PC-9 (cell line): ENCODE measurements around the gene SNX9. TPM values are rescaled to one million over a fixed set of nuclear protein-coding genes. Genes with fewer than 3 reads are reported as not detected.

Experiments
- BruUV-seq: library from RNA; stranded (reverse); fragments of 400-500 nt; replicated peaks from 2 replicates; lab custom pipeline; 2021; lab: Mats Ljungman, UMichigan
- CTCF ChIA-PET: fragments of 300-600 bp; sonication (Branson Sonifier 250); formaldehyde crosslinking; loops from one replicate; lab custom pipeline; 2022; ENCODE audit warnings: antibody characterized with exemption; lab: Charles Lee
- POLR2A ChIA-PET: fragments of 300-600 bp; sonication (Branson Sonifier 250); formaldehyde crosslinking; loops from one replicate; lab custom pipeline; 2022; ENCODE audit warnings: antibody characterized with exemption; ENCODE audit not compliant: unreplicated experiment; lab: Charles Lee
- DNase-seq, 2 experiments: peaks; one replicate each; pipeline versions ENCODE4 v3.0.0 to v3.0.0-alpha.2; 2015 to 2022; ENCODE audit warnings: mixed read lengths in 1 of 2
- H2AFZ ChIP-seq: fragments of 200-600 bp; sonication (generic); 2 replicates; pipeline ENCODE4 v1.8.1; 2017; ENCODE audit warnings: antibody characterized with exemption
- H3F3A ChIP-seq: fragments of 200-600 bp; sonication (generic); 2 replicates; pipeline ENCODE4 v1.8.1; 2017; ENCODE audit warnings: antibody characterized with exemption, mild to moderate bottlenecking, low read depth; ENCODE audit not compliant: insufficient read depth
- H3K27ac ChIP-seq: fragments of 200-600 bp; sonication (generic); 2 replicates; pipeline ENCODE4 v1.6.1; 2016; ENCODE audit warnings: mixed run types
- H3K27me3 ChIP-seq: fragments of 200-600 bp; sonication (generic); 2 replicates; pipeline ENCODE4 v1.6.1; 2016; ENCODE audit warnings: low read depth, mixed run types; ENCODE audit not compliant: insufficient read depth
- H3K36me3 ChIP-seq: fragments of 200-600 bp; sonication (generic); 2 replicates; pipeline ENCODE4 v1.6.1; 2016; ENCODE audit warnings: low read depth, mixed run types
- H3K4me1 ChIP-seq: fragments of 200-600 bp; sonication (generic); replicated peaks from 2 replicates; pipeline ENCODE4 v1.6.1; 2016; ENCODE audit warnings: mixed run types; ENCODE audit not compliant: insufficient read depth
- H3K4me2 ChIP-seq: fragments of 200-600 bp; sonication (generic); 2 replicates; pipeline ENCODE4 v1.6.1; 2017; ENCODE audit warnings: mixed run types
- H3K4me3 ChIP-seq: fragments of 200-600 bp; sonication (generic); 2 replicates; pipeline ENCODE4 v1.6.1; 2016; ENCODE audit warnings: mixed run types
- H3K79me2 ChIP-seq: fragments of 200-600 bp; sonication (generic); 2 replicates; pipeline ENCODE4 v1.6.1; 2017; ENCODE audit warnings: low read depth, mixed run types
- H3K9me2 ChIP-seq: fragments of 200-600 bp; sonication (generic); 2 replicates; pipeline ENCODE4 v1.8.1; 2017; ENCODE audit warnings: mild to moderate bottlenecking; ENCODE audit not compliant: insufficient read depth
- H3K9me3 ChIP-seq: fragments of 200-600 bp; sonication (generic); 2 replicates; pipeline ENCODE4 v1.8.1; 2016; ENCODE audit warnings: low read depth; ENCODE audit not compliant: insufficient read depth
- H4K20me1 ChIP-seq: fragments of 200-600 bp; sonication (generic); 2 replicates; pipeline ENCODE4 v1.8.1; 2017; ENCODE audit not compliant: insufficient read depth
- EZH2 ChIP-seq: fragments of 200-600 bp; sonication (generic); IDR thresholded peaks from 2 replicates; pipeline ENCODE4 v1.8.0; 2017; ENCODE audit warnings: antibody characterized with exemption, low read depth
- intact Hi-C: fragments of 100-400 bp; cut with micrococcal nuclease; formaldehyde crosslinking; loops from one replicate; pipeline ENCODE4 v1.10.0; 2022; ENCODE audit not compliant: unreplicated experiment
- total RNA-seq: library from RNA; stranded (reverse); gene quantifications from 2 replicates; pipeline ENCODE4 v1.2.3, GENCODE V29; 2021
- TF ChIP-seq, protein P1 (sequence below): fragments of 200-600 bp; sonication (generic); conservative IDR thresholded peaks from 2 replicates; pipeline ENCODE4 v1.6.1; 2017; ENCODE audit warnings: mixed run types, antibody characterized with exemption, mild to moderate bottlenecking, moderate library complexity

SNX9 gene
- total RNA-seq, 1 experiment from 2014 or later: 25.0 TPM

DNA sequence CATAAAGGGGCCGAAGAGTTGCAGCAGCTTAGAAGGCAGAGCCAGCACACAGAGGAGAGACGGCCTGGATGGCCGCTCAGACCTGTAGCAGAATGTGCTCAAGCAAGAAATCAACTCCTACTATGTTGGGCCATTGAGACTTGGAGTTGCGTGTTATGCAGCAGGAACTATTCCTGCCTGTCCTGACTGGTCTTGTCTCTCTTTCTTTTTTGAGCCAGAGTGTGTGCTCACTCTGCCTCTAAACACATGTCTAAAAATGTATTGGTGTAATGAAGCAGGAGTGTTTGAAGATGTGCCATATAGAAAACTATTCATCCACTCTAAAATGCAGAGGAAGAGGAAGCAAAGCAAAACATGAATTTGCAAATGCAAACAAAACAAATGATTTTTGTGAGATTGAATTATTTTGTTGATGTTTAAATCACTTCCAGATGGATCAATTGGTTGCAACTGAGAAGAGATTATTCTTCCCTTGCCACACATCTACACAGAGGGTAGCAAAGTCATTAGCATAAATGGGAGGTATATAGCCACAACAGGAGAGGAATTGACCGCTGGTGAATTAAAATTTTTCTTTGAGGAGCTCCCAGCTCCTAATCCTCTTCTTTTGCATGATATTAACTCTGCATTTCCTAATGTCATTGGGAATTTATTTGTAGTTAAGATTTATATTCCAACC lies 138.2 kb downstream of the SNX9 start:
- Histone ChIP-seq H3F3A (no peaks in the 10 kb centered on the region), H3K4me1 (no peaks in the 10 kb centered on the region), H3K36me3 (no peaks in the 10 kb centered on the region), H4K20me1 (no peaks in the 10 kb centered on the region), H3K27me3 (no peaks in the 10 kb centered on the region), H3K9me3 (peaks cover 17% of the 10 kb centered on the region; the same call in 1 of the 2 replicates), H2AFZ (no peak overlapping the region), H3K4me3 (no peak overlapping the region), H3K9me2 (no peaks in the 10 kb centered on the region), H3K79me2 (no peaks in the 10 kb centered on the region), H3K4me2 (no peak overlapping the region), H3K27ac (no peak overlapping the region)
- DNase-seq: no peak
- ChIA-PET CTCF (no interaction called here), POLR2A (no interaction called here)
- TF ChIP-seq, protein P1, sequence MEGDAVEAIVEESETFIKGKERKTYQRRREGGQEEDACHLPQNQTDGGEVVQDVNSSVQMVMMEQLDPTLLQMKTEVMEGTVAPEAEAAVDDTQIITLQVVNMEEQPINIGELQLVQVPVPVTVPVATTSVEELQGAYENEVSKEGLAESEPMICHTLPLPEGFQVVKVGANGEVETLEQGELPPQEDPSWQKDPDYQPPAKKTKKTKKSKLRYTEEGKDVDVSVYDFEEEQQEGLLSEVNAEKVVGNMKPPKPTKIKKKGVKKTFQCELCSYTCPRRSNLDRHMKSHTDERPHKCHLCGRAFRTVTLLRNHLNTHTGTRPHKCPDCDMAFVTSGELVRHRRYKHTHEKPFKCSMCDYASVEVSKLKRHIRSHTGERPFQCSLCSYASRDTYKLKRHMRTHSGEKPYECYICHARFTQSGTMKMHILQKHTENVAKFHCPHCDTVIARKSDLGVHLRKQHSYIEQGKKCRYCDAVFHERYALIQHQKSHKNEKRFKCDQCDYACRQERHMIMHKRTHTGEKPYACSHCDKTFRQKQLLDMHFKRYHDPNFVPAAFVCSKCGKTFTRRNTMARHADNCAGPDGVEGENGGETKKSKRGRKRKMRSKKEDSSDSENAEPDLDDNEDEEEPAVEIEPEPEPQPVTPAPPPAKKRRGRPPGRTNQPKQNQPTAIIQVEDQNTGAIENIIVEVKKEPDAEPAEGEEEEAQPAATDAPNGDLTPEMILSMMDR: no peak
- TF ChIP-seq EZH2: no peak
- BruUV-seq: no TSS peak
- intact Hi-C loops: no loop called here

DNA sequence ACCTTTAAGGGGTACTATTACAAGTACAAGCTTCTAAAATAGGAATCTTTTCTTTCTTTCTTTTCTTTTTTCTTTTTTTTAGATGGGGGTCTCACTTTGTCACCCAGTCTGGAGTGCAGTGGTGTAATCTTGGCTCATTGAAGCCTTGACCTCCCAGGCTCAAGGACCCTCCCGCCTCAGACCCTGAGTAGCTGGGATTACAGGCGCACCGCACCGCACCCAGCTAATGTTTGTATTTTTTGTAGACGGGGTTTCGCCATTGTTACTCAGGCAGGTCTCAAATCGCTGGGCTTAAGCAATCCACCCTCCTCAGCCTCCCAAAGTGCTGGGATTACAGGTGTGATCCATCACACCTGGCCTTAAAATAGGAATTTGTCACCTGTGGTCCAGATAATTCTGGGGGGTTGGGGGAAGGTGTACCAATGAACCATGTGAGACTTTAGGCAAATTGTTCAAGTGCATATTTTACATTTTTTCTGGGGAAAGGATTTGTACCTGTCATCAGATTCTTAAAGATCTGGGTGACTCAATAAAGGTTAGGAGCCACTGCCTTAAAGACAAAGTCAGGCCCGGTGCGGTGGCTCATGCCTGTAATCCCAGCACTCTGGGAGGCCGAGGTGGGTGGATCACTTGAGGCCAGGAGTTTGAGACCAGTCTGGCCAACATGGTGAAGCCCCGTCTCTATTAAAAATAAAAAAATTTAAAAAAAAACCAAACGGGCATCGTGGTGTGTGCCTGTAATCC lies 139.0 kb downstream of the SNX9 start:
- H4K20me1 ChIP-seq: no peaks in the 10 kb centered on the region
- no peaks in the 10 kb centered on the region for H3K9me2 ChIP-seq
- no peak overlapping the region for H3K4me3 ChIP-seq
- no peak overlapping the region for H3K27ac ChIP-seq
- ChIA-PET POLR2A (no interaction called here), CTCF (no interaction called here)
- intact Hi-C loops: no loop called here
- TF ChIP-seq EZH2: no peak
- TF ChIP-seq, protein P1: no peak
- no peak for DNase-seq
- no peaks in the 10 kb centered on the region for H3K79me2 ChIP-seq
- no TSS peak for BruUV-seq
- no peak overlapping the region for H2AFZ ChIP-seq
- no peaks in the 10 kb centered on the region for H3K4me1 ChIP-seq
- H3K4me2 ChIP-seq: no peak overlapping the region
- H3K36me3 ChIP-seq: no peaks in the 10 kb centered on the region
- H3K27me3 ChIP-seq: no peaks in the 10 kb centered on the region
- no peaks in the 10 kb centered on the region for H3F3A ChIP-seq
- H3K9me3 ChIP-seq: peaks cover 17% of the 10 kb centered on the region; the same call in 1 of the 2 replicates

DNA sequence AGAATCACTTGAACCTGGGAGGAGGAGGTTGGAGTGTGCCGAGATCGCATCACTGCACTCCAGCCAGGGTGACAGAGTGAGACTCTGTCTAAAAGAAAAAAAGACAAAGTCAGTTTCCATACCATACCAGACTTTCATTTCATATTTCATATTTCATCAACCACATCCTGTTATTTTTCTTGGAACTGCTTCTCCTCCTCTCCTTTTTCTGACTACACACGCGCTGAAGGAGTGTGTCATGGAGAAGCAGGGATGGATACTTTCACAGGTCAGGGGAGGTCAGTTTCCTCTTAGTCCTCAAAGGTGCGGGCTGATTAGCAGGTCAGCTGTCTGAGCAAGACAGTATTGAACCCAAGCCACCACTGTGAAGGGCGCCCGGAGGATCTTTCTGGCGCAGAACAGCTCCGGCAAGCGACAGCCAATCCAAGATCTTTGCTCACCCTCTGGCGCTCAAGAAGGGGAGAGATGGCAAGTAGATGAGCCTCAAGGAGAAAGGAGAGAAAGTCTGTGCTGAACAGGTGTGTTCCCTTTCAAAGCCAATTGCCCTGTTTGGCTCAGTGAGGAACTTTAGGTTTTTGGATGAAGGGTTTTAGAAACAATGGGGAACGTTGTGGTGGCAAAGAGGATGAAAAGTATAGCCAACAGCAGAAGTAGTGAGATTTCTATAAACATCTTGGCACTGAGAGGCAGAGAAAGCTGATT lies 139.7 kb downstream of the SNX9 start:
- ChIA-PET POLR2A (no interaction called here), CTCF (no interaction called here)
- H3K79me2 ChIP-seq: no peaks in the 10 kb centered on the region
- H3K27me3 ChIP-seq: no peaks in the 10 kb centered on the region
- no peak for DNase-seq
- BruUV-seq: no TSS peak
- H3K4me2 ChIP-seq: no peak overlapping the region
- no peaks in the 10 kb centered on the region for H3K36me3 ChIP-seq
- intact Hi-C loops: no loop called here
- H3K9me3 ChIP-seq: peaks cover 17% of the 10 kb centered on the region; the same call in 1 of the 2 replicates
- no peak overlapping the region for H2AFZ ChIP-seq
- H3K4me1 ChIP-seq: no peaks in the 10 kb centered on the region
- H3K9me2 ChIP-seq: no peaks in the 10 kb centered on the region
- H4K20me1 ChIP-seq: no peaks in the 10 kb centered on the region
- no peak overlapping the region for H3K4me3 ChIP-seq
- no peak for TF ChIP-seq EZH2
- TF ChIP-seq, protein P1: no peak
- H3K27ac ChIP-seq: no peak overlapping the region
- H3F3A ChIP-seq: no peaks in the 10 kb centered on the region
